NCI-H146 treated with DMSO at 0.1 percent for 48 hours (cell line): ENCODE data around the gene ADRA2B.

ENCODE experiments used
- DNase-seq: peaks from one replicate; lab custom pipeline; 2025; ENCODE audit not compliant: unreplicated experiment; lab: John Stamatoyannopoulos, UW

The ADRA2B gene

GRCh38 chr2:96106991-96107707 is 9.2 kb downstream of the ADRA2B start:
- no peak for DNase-seq

- no peak for DNase-seq
Observed at GRCh38 chr2:96105994-96106715, 10.2 kb downstream of the ADRA2B start.

GRCh38 chr2:96105152-96105915 is 11.0 kb downstream of the ADRA2B start:
- no peak for DNase-seq

- DNase-seq, result no peak
Observed at GRCh38 chr2:96104487-96104861, 11.9 kb downstream of the ADRA2B start.

- no peak for DNase-seq
Observed at GRCh38 chr2:96103761-96104486, 12.4 kb downstream of the ADRA2B start.

- DNase-seq, result no peak
Observed at GRCh38 chr2:96103187-96103601, 13.2 kb downstream of the ADRA2B start.

- no peak for DNase-seq
Observed at GRCh38 chr2:96102596-96103186, 13.7 kb downstream of the ADRA2B start.

GRCh38 chr2:96100893-96101304 is 15.5 kb downstream of the ADRA2B start:
- DNase-seq, result no peak

GRCh38 chr2:96099861-96100798 is 16.2 kb downstream of the ADRA2B start:
- DNase-seq, result no peak

GRCh38 chr2:96098900-96099590 is 17.3 kb downstream of the ADRA2B start:
- DNase-seq, result no peak

- no peak for DNase-seq
Observed at GRCh38 chr2:96097951-96098823, 18.2 kb downstream of the ADRA2B start.

- no peak for DNase-seq
Observed at GRCh38 chr2:96097441-96097840, 18.9 kb downstream of the ADRA2B start.

- DNase-seq, result peak; percentile 13
Observed at GRCh38 chr2:96095116-96095636, 21.2 kb downstream of the ADRA2B start.

GRCh38 chr2:96093528-96093927 is 22.8 kb downstream of the ADRA2B start:
- no peak for DNase-seq

GRCh38 chr2:96092951-96093350 is 23.4 kb downstream of the ADRA2B start:
- DNase-seq, result no peak

- no peak for DNase-seq
Observed at GRCh38 chr2:96092573-96092877, 23.8 kb downstream of the ADRA2B start.

- DNase-seq, result no peak
Observed at GRCh38 chr2:96091711-96092572, 24.4 kb downstream of the ADRA2B start.
